ENCODE measurements around the gene TAB2. TPM values are rescaled to one million over a fixed set of nuclear protein-coding genes. Genes with fewer than 3 reads are reported as not detected.

Gene TAB2
- total RNA-seq, 1 experiment from 2014 or later: 14.7 TPM

GRCh38 chr6:149313861-149314260 lies 3.7 kb upstream of the TAB2 start:
- ChIA-PET POLR2A (ENCODE audit: unreplicated experiment) (no interaction called here), CTCF (no interaction called here)
- Histone ChIP-seq H3K4me1 (ENCODE audit: insufficient read depth, low read length) (no peaks in the 10 kb centered on the region), H3K27ac (ENCODE audit: low read length) (no peak overlapping the region), H3K4me3 (ENCODE audit: low read length) (no peak overlapping the region), H3K9me3 (ENCODE audit: low read length) (no peaks in the 10 kb centered on the region), H3F3A (ENCODE audit: low read length, unreplicated experiment) (no peaks in the 10 kb centered on the region), H3K9ac (ENCODE audit: low read length) (no peak overlapping the region), H3K36me3 (ENCODE audit: low read depth, low read length) (no peaks in the 10 kb centered on the region), H4K20me1 (ENCODE audit: low read length) (no peaks in the 10 kb centered on the region), H3K79me2 (ENCODE audit: low read length) (peaks cover 19% of the 10 kb centered on the region), H3K9me2 (replicated peaks; ENCODE audit: low read length) (no peaks in the 10 kb centered on the region), H2AFZ (ENCODE audit: low read length) (no peak overlapping the region), H3K27me3 (ENCODE audit: low read length) (no peaks in the 10 kb centered on the region), H3K4me2 (ENCODE audit: low read length) (no peak overlapping the region)
- BruUV-seq (replicated peaks): no TSS peak
- DNase-seq (no peak), ATAC-seq (no peak)
- TF ChIP-seq EZH2 (IDR thresholded peaks at IDR 0.05; ENCODE audit: low read length, unreplicated experiment) (no peak), CTCF (conservative IDR thresholded peaks at IDR 0.05; ENCODE audit: low read depth, low read length) (no peak), EZH2phosphoT487 (IDR thresholded peaks at IDR 0.05; ENCODE audit: borderline replicate concordance, low read length) (no peak)
- intact Hi-C loops (cut with micrococcal nuclease): no loop called here

GRCh38 chr6:149314325-149314905 lies 3.1 kb upstream of the TAB2 start:
- H3K27me3 ChIP-seq (ENCODE audit: low read length): no peaks in the 10 kb centered on the region
- H3K4me3 ChIP-seq (ENCODE audit: low read length): no peak overlapping the region
- no peaks in the 10 kb centered on the region for H3K9me2 ChIP-seq (replicated peaks; ENCODE audit: low read length)
- H3K4me1 ChIP-seq (ENCODE audit: insufficient read depth, low read length): peaks cover 2% of the 10 kb centered on the region; the same call in 1 of the 2 replicates
- intact Hi-C loops (cut with micrococcal nuclease): no loop called here
- H3K79me2 ChIP-seq (ENCODE audit: low read length): peaks cover 24% of the 10 kb centered on the region
- no peak for DNase-seq
- no TSS peak for BruUV-seq (replicated peaks)
- H3F3A ChIP-seq (ENCODE audit: low read length, unreplicated experiment): no peaks in the 10 kb centered on the region
- ChIA-PET CTCF (no interaction called here), POLR2A (ENCODE audit: unreplicated experiment) (no interaction called here)
- H4K20me1 ChIP-seq (ENCODE audit: low read length): 0 out of 2 replicates have a peak, but pooled peaks cover 3% of the 10 kb centered on the region
- no peaks in the 10 kb centered on the region for H3K36me3 ChIP-seq (ENCODE audit: low read depth, low read length)
- H2AFZ ChIP-seq (ENCODE audit: low read length): no peak overlapping the region
- no peak overlapping the region for H3K4me2 ChIP-seq (ENCODE audit: low read length)
- no peaks in the 10 kb centered on the region for H3K9me3 ChIP-seq (ENCODE audit: low read length)
- no peak overlapping the region for H3K27ac ChIP-seq (ENCODE audit: low read length)
- ATAC-seq: no peak
- no peak overlapping the region for H3K9ac ChIP-seq (ENCODE audit: low read length)
- TF ChIP-seq EZH2 (IDR thresholded peaks at IDR 0.05; ENCODE audit: low read length, unreplicated experiment) (no peak), EZH2phosphoT487 (IDR thresholded peaks at IDR 0.05; ENCODE audit: borderline replicate concordance, low read length) (no peak), CTCF (conservative IDR thresholded peaks at IDR 0.05; ENCODE audit: low read depth, low read length) (no peak)

- no peaks in the 10 kb centered on the region for H3K9me3 ChIP-seq (ENCODE audit: low read length)
- DNase-seq (no peak), ATAC-seq (no peak)
- peak overlapping the region; percentile 92 for H2AFZ ChIP-seq (ENCODE audit: low read length)
- peak overlapping the region; percentile 93 for H3K4me3 ChIP-seq (ENCODE audit: low read length)
- H3K27me3 ChIP-seq (ENCODE audit: low read length): no peaks in the 10 kb centered on the region
- peak overlapping the region; percentile 81 for H3K4me2 ChIP-seq (ENCODE audit: low read length)
- TF ChIP-seq CTCF (conservative IDR thresholded peaks at IDR 0.05; ENCODE audit: low read depth, low read length): no peak
- intact Hi-C loops (cut with micrococcal nuclease): loop anchor here (2.0 to 5.0 kb wide), 2 partner anchors 83 to 234 kb away; no protein-coding TSS in a partner anchor
- no peaks in the 10 kb centered on the region for H3K9me2 ChIP-seq (replicated peaks; ENCODE audit: low read length)
- POLR2A ChIA-PET (ENCODE audit: unreplicated experiment): no interaction called here
- TSS peak; percentile 80 for BruUV-seq (replicated peaks)
- peaks cover 17% of the 10 kb centered on the region for H3K4me1 ChIP-seq (ENCODE audit: insufficient read depth, low read length)
- no peaks in the 10 kb centered on the region for H3K36me3 ChIP-seq (ENCODE audit: low read depth, low read length)
- H3K9ac ChIP-seq (ENCODE audit: low read length): peak overlapping the region; percentile 93
- CTCF ChIA-PET: no interaction called here
- peaks cover 16% of the 10 kb centered on the region for H4K20me1 ChIP-seq (ENCODE audit: low read length)
- H3K27ac ChIP-seq (ENCODE audit: low read length): no peak overlapping the region
- no peaks in the 10 kb centered on the region for H3F3A ChIP-seq (ENCODE audit: low read length, unreplicated experiment)
- peaks cover 42% of the 10 kb centered on the region for H3K79me2 ChIP-seq (ENCODE audit: low read length)
Observed at GRCh38 chr6:149316108-149316727, 1.3 kb upstream of the TAB2 start.
